Heart right ventricle (tissue), 16 donors: ENCODE results near the gene MVK. TPM values are rescaled to one million over a fixed set of nuclear protein-coding genes. Genes with fewer than 3 reads are reported as not detected.

ENCODE experiments used
- ATAC-seq, 8 donors: fragments of 200-7000 bp; cut with Tn5 transposase; one replicate each; pipeline ENCODE4 v1.9.1; 2020; ENCODE audit warnings: mild to moderate bottlenecking in 8 of 8, moderate library complexity in 8 of 8, moderate number of reproducible peaks in 1 of 8
- DNase-seq, 2 donors: peaks; one replicate each; pipeline ENCODE4 v3.0.0-alpha.2; 2020
- H3K27ac ChIP-seq, 10 donors: fragments of 200-600 bp; sonication (generic) in 2 of 10; one replicate each; pipeline versions ENCODE4 v1.5.0 to v1.8.0; 2020 to 2022; ENCODE audit warnings: mild to moderate bottlenecking in 3 of 10
- H3K27me3 ChIP-seq, 7 donors: fragments of 200-600 bp; one replicate each; pipeline ENCODE4 v1.8.0; 2021 to 2022; ENCODE audit warnings: mild to moderate bottlenecking in 2 of 7
- H3K36me3 ChIP-seq, 9 donors: fragments of 200-600 bp; sonication (generic) in 1 of 9; one replicate each; pipeline versions ENCODE4 v1.5.0 to v1.8.0; 2020 to 2022; ENCODE audit warnings: mild to moderate bottlenecking in 2 of 9
- H3K4me1 ChIP-seq, 9 donors: fragments of 200-600 bp; sonication (generic) in 1 of 9; one replicate each; pipeline versions ENCODE4 v1.5.0 to v1.8.0; 2020 to 2022; ENCODE audit warnings: mild to moderate bottlenecking in 4 of 9
- H3K4me3 ChIP-seq, 10 donors: fragments of 200-600 bp; sonication (generic) in 2 of 10; one replicate each; pipeline versions ENCODE4 v1.5.0 to v1.8.0; 2020 to 2022; ENCODE audit warnings: mild to moderate bottlenecking in 7 of 10, moderate library complexity in 2 of 10
- H3K9me3 ChIP-seq, 11 donors: fragments of 200-600 bp in 10 of 11; sonication (generic) in 2 of 11; one replicate each; pipeline versions ENCODE4 v1.5.0 to v1.8.0; 2013 to 2022; ENCODE audit warnings: mild to moderate bottlenecking in 2 of 11, control low read depth in 1 of 11, moderate library complexity in 1 of 11
- WGBS, 2 donors: extraction: QIAGEN DNeasy Blood & Tissue Kit; methylation state at CpG; one replicate each; pipeline ENCODE4 v1.1.7; 2013; ENCODE audit warnings: inconsistent platforms in 1 of 2; 5-methylcytosine and 5-hydroxymethylcytosine counted together
- intact Hi-C, 10 donors: fragments of 100-400 bp; cut with DNase I; formaldehyde crosslinking; loops; one replicate each; pipeline versions ENCODE4 v1.11.1 to v1.14.2; 2022
- polyA plus RNA-seq, 2 donors: library from polyadenylated mRNA; stranded (reverse); fragments of 200-250 nt; gene quantifications; one replicate each; pipeline ENCODE4 v1.2.3, GENCODE V29; 2013
- total RNA-seq, 10 donors: library from RNA; stranded (reverse); fragmentation: NEBNext Ultra II Directional in 3 of 10; extraction: Animal tissue kit (Norgen Biotek cat#: 25700) in 3 of 10; gene quantifications; one replicate each; pipeline versions ENCODE4 v1.2.1 to v1.2.4, GENCODE V29; 2021 to 2023
- TF ChIP-seq, protein P1 (sequence below), 9 donors: fragments of 200-600 bp; sonication (generic) in 2 of 9; IDR thresholded peaks; one replicate each; pipeline versions ENCODE4 v1.5.0 to v1.8.0; 2021 to 2022; ENCODE audit warnings: antibody characterized with exemption in 9 of 9, mild to moderate bottlenecking in 5 of 9, moderate library complexity in 1 of 9
- donor health status: Arrhythmogenic right ventricular cardiomyopathy.
- donor health status: ischemic (EF 13 %, LVEDD 7.1; RV severe dilation, severe dysfunction).
- donor health status: healthy with polysubstance abuse.
- donor health status: DM: no; HTN: yes; CAD: no.
- donor health status: DM: no; HTN: no; CAD: no.
- donor health status: ischemic (EF 25% LVEDD 6.9; RV normal size, moderate dysfunction).
- donor health status: ischemic (EF 25% LVEDD 5.7; RV mildly dilated, moderate dysfunction).
- donor health status: healthy.
- donor health status: DM: yes; HTN: yes; CAD: no.
- donor health status: Ischemic cardiomyopathy.
- donor health status: ischemic (EF 35%, LVEDD 5.7; RV mildly dilated, moderate dysfunction).
- donor health status: nonischemic (EF 11% LVEDD 7.7; RV severe dilation, severe dysfunction).
- donor health status: DM: yes; HTN: yes; CAD: no.
- donor health status: PGD.
- donor health status: ischemic (EF 29% LVEDD 5.4; RV normal size, mild dysfunction).
- donor health status: nonischemic (EF 23%, LVEDD 6.1; RV moderate dilation, normal function).

MVK gene
- total and polyA plus RNA-seq, 12 donors = 7.9 to 18.1 (median 9.3) TPM

DNA sequence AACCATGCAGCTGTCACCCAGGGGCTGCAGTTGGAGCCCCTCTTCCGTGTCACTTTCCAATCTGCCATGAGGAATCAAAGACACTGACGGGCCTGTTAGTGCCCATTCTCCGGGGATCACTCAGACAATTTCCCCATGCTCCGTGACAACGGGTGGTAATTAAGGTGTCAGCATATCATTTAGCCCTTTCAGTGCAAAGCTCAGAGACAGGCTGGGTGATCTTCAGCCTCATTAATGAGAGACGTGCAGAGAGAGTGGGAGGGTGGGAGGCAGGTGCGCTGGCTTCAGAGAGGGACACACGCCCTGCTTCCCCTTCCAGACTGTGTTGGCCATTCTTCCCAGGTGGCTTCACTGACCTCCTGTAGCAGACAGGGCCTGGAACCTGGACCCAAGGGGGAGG lies 58.7 kb downstream of the MVK start:
- 73 to 85% methylated on average over 8 of the region's 8 CpGs for WGBS, 2 donors
- TF ChIP-seq, protein P1, sequence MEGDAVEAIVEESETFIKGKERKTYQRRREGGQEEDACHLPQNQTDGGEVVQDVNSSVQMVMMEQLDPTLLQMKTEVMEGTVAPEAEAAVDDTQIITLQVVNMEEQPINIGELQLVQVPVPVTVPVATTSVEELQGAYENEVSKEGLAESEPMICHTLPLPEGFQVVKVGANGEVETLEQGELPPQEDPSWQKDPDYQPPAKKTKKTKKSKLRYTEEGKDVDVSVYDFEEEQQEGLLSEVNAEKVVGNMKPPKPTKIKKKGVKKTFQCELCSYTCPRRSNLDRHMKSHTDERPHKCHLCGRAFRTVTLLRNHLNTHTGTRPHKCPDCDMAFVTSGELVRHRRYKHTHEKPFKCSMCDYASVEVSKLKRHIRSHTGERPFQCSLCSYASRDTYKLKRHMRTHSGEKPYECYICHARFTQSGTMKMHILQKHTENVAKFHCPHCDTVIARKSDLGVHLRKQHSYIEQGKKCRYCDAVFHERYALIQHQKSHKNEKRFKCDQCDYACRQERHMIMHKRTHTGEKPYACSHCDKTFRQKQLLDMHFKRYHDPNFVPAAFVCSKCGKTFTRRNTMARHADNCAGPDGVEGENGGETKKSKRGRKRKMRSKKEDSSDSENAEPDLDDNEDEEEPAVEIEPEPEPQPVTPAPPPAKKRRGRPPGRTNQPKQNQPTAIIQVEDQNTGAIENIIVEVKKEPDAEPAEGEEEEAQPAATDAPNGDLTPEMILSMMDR (IDR thresholded peaks at IDR 0.05) = no peak
- Histone ChIP-seq H3K27ac (no peak overlapping the region), H3K27me3 (peaks cover 0 to 29% (median 21%) of the 10 kb centered on the region in 7 donors), H3K4me3 (no peak overlapping the region), H3K9me3 (no peaks in the 10 kb centered on the region), H3K36me3 (no peaks in the 10 kb centered on the region), H3K4me1 (no peaks in the 10 kb centered on the region)
- ATAC-seq = no peak
- intact Hi-C loops = no loop called here
- no peak for DNase-seq

DNA sequence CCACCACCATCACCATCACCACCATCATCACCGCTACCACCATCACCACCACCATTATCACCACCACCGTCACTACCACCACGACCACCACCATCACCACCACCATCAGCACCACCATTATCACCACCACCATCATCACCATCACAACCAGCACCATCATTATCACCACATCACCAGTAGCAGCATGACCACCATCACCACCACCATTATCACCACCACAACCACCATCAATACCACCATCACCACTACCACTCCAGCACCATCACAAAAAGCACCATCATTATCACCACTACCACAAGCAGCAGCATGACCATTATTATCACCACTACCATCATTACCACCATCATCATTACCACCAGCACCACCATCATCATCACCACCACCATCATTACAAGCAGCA lies 62.1 kb downstream of the MVK start:
- H3K36me3 ChIP-seq = no peaks in the 10 kb centered on the region
- 97 to 99% methylated on average over 3 of the region's 3 CpGs for WGBS, 2 donors
- intact Hi-C loops = no loop called here
- DNase-seq = no peak
- no peak overlapping the region for H3K4me3 ChIP-seq
- no peak for ATAC-seq
- TF ChIP-seq, protein P1 (IDR thresholded peaks at IDR 0.05) = no peak
- H3K9me3 ChIP-seq = no peaks in the 10 kb centered on the region
- H3K27ac ChIP-seq = no peak overlapping the region
- H3K27me3 ChIP-seq = peaks cover 0 to 22% (median 12%) of the 10 kb centered on the region in 7 donors
- H3K4me1 ChIP-seq = no peaks in the 10 kb centered on the region

DNA sequence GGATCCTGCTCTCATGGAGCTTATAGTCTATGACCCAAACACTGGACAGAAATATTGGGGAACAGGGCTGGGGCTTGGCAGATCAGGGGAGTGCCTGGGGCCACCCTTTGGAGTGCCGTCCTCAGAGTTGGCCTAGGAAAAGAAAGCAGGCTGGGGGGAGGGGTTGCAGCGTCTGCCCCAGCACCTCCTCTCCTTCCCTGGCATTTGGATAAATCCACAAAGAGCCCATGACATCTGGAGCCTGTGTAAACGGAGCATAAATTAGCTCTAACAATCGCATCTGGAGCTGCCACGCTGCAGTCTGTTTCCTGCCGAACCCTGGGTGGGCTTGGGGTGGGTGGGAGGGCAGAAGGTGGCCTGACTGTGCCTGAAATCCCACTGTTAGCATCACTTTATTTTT lies 63.8 kb downstream of the MVK start:
- no peaks in the 10 kb centered on the region for H3K4me1 ChIP-seq
- H3K27ac ChIP-seq = no peak overlapping the region
- no peak overlapping the region for H3K4me3 ChIP-seq
- ATAC-seq (no peak), DNase-seq (no peak)
- peaks cover 0 to 6% (median 2%) of the 10 kb centered on the region in 7 donors for H3K27me3 ChIP-seq
- no peaks in the 10 kb centered on the region for H3K9me3 ChIP-seq
- H3K36me3 ChIP-seq = no peaks in the 10 kb centered on the region
- WGBS, 2 donors = 16 to 30% methylated on average over 6 of the region's 6 CpGs
- TF ChIP-seq, protein P1 (IDR thresholded peaks at IDR 0.05) = no peak
- intact Hi-C loops = no loop called here

DNA sequence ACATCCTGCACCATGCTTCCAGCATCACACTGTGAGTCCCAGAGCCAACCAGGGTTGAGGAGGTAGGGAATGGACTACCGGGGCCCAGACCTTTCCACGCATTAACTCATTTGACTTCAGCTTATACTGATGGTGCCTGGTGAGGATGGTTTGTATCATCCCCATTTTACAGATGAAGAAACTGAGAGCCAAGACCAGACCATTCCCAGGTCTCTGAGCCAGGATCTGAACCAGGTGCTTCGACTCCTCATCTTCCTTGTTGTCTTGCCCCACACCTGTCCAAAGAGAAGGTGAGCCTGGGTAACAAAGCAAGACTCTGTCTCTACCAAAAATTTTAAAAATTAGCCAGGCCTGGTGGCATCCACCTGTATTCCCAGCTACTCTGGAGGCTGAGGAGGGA lies 64.4 kb downstream of the MVK start:
- Histone ChIP-seq H3K9me3 (no peaks in the 10 kb centered on the region), H3K27me3 (peaks cover 0 to 10% (median 0%) of the 10 kb centered on the region in 7 donors), H3K36me3 (no peaks in the 10 kb centered on the region), H3K4me3 (no peak overlapping the region), H3K4me1 (no peaks in the 10 kb centered on the region), H3K27ac (no peak overlapping the region)
- ATAC-seq (no peak), DNase-seq (no peak)
- TF ChIP-seq, protein P1 (IDR thresholded peaks at IDR 0.05) = no peak
- 78 to 81% methylated on average over 3 of the region's 3 CpGs for WGBS, 2 donors
- intact Hi-C loops = no loop called here
